GM21576 (cell line): ENCODE data around the gene SMCO4.
A peak's percentile ranks its signal among the peaks of the same experiment; 100 is the strongest.
"Not testable (repeated sequence)": the region's sequence is repeated elsewhere in the genome, so short reads cannot be mapped to it uniquely, and the experiment has no call there.

Experiments
- ATAC-seq: cut with Tn5 transposase; IDR thresholded peaks from one replicate; pipeline ENCODE4 v1.9.1; 2021; ENCODE audit warnings: mild to moderate bottlenecking, moderate library complexity; ENCODE audit not compliant: unreplicated experiment

Gene SMCO4, protein sequence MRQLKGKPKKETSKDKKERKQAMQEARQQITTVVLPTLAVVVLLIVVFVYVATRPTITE

DNA sequence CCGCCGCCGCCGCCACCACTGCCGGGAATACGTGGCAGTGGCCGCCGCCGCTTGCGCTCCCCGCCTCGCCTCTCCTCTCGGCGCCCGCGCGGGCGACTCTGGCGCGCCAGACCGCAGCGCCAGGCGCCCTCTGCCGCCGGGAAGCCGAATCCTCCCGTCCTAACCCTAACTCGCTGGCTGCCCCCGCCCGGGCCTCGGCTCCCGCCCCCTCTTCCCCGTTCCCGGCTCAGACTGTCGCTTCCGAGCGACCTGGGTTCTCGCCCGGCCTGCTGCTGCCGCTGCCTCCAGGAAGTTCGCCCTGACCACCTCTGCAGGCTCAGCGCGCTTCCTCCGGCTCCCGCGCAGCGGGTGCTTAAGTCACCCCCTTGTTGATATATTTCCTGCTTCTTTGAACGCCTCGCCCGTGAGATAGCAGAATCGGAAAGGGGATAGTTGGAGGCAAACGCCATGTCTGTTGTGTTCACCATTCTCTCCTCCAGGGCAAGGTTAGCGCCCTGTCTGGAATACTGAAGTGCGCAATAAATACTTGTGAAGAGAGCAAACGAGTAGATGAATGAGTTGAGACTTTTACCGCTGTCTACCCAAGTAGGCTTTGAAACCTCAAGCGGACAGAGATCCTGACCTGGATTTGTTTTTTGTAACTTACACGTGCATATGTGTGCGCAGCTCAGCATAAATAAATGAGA, at the start of gene SMCO4:
TSS of gene SMCO4 (minus strand) at position 100 of the 686 bp plus-strand sequence. CDS start 64,202 bp downstream, outside the sequence.
- ATAC-seq, result peak; percentile 76

DNA sequence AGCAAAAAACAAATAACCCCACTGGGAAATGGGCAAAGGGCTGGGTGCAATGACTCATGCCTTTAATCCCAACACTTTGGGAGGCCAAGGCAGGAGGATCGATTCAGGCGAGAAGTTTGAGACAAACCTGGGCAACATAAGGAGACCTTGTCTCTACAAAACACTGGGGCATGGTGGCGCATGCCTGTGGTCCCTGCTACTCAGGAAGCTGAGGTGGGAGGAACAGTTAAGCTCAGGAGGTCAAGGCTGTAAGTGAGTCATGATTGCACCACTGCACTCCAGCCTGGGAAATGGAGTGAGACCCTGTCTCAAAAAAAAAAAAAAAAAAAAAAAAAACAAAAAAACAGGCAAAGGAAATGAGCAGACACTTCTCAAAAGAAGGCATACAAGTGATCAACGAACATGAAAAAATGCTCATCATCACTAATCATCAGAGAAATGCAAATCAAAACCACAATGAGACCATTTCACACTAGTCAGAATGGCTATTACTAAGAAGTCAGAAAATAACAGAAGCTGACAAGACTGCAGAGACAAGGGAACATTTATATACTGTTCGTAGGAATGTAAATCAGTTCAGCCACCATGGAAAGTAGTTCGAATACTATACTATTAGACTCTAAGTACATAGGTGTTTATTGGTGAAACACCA, 48.2 kb upstream of the SMCO4 start:
- peak; percentile 67 for ATAC-seq

DNA sequence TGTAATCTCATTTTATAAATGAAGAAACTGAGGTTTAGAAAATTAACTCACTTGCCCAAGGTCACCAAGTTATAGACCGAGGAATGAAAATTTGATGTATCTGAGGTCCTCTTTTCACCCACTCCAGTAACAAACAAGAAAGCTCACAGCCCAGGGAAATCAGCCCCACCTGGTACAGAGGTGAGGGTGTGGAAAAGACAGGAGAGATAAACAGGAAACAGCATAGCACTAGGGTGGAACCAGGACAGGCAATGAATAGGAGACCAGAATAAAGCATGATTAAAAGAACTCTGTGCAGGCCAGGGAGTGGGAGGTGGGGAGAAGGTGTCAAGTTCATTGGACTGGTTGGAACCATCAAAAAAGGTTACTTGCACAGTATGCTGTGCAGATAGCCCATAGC, 46.2 kb upstream of the SMCO4 start:
- ATAC-seq, result no peak

DNA sequence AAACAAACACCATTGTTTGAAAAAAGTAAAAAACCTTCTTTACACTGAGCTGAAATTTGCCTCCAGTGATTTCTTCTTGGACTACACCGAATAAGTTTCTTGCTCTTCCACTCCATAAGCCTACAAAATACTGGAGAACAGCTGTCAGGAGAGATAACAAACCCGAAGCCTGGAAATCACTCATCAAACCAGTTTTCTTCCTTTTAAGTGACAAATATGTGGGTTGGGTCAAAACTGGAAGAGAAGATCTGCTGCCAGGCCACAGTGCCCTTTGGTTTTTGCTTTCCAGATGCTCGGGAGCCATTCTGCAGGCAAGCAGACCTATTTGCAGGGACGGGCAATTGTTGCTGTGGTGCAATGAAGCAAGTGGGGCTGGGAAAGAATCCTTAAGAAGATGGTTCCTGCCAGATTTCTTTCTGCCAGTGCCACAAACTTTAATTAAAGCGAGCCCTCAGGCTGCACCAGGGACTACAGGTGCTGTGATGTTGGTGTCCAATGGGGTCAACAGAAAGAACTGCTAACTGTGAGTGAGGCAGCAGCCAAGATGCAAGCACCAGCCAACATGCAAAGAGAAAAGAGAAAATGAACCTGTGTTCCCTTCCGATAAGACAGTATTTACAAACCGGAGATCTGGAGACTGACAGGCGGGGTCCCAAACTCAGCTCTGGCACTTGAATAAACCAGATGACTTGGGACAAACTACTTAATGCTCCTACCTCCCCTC, 44.8 kb upstream of the SMCO4 start:
- ATAC-seq, result no peak

DNA sequence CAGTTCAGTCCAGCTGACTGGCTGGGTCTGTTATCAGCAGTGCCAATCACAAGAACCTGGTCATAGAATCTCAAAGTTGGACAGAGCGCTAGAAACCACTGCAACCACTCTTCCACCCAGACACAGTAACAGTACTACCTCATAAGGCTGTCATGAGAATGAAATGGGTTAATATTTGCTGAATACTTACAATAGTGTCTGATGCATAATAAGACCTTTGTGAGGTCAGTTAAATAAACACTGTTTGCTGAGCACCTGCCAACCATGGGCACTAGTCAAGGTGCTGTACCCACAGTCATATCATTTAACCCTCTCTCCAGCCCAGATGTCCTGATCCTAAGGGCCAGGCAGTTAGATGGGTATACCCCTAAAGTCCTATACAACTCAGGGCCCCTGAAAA, 44.2 kb upstream of the SMCO4 start:
- not testable (repeated sequence) for ATAC-seq

DNA sequence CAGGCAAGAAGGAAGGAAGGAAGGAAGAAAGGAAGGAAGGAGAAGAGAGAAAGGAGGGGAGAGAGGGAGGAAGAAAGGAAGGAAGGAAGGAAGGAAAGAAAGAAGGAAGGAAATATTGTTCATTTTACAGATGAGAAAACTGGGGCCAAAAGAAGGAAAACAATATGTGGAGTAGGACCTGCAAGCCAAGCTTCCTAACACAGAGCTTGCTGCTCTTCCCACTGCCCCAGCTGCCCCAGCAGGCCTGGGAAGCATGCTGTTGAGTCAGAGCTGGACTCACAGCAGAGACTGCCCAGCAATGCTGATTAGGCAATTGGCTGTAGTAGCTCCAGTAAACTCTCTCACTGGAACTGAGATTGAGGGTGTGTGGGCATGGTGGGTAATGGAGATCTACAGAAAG, 42.6 kb upstream of the SMCO4 start:
- no peak for ATAC-seq

DNA sequence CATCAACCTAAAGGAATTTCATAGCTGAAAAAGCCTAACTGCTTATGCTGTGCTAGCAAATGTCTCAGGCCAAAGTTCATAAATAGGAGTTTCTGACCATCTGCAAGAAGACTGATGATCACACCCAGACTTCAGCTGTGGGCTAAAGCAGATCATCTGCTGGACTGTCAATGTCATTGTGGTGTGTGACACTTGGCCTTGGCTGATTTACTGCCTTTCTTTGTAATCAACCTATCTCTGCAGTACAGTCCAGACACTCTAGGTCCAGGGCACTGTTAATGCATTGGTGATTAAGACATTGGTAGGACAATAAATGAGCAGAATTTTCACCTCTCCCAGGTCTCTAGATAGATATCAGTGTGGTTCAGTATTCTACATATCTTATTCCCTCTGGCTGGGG, 40.3 kb upstream of the SMCO4 start:
- no peak for ATAC-seq

DNA sequence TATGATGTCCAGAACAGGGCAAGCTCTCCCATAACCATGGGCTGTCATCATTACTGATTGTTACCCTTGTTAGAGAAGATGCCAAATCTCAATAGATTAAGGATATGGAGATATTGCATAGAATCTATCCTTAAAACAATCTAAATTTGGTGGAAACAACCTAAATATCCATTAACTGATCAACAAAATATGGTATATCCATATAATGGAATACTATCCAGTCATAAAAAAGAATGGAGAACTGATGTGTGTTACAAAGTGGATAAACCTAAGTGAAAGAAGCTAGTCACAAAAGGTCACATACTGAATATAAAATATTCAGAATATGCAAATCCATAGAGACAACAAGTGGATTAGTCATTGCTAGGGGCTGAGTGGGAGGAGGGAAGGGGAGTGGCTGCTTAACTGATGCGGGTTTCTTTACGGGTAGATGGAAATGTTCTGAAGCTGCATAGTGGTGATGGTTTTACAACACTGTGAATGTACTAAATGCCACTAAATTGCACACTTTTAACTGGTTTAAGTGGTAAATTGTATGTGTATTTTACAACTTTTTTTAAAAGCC, 36.1 kb upstream of the SMCO4 start:
- ATAC-seq, result no peak

DNA sequence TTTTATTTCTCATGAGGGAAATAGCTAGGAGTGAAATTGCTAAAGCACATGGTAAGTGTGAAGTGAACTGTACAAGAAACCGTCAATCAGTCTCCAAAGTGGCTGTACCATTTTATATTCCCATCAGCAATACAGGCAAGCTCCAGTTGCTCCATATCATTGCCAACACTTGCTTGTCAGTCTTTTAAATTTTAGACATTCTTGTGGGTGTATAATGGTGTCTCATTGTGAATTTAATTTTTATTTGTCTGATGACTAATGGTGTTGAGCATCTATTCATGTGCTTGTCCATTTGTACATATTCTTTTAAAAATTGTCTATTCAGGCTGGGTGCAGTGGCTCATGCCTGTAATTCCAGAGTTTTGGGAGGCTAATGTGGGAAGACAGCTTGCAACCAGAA, 34.1 kb upstream of the SMCO4 start:
- ATAC-seq, result no peak

DNA sequence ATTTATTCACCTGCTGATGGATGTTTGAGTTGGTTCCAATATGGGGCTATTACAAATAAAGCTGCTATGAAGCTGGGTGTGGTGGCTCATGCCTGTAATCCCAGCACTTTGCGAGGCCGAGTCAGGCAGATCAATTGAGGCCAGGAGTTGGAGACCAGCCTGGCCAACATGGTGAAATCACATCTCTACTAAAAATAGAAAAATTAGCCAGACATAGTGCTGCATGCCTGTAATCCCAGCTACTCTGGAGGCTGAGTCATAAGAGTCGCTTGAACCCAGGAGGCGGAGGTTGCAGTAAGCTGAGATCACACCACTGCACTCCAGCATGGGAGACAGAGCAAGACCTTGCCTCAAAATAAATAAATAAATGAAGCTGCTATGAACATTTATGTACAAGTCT, 33.7 kb upstream of the SMCO4 start:
- not testable (repeated sequence) for ATAC-seq

DNA sequence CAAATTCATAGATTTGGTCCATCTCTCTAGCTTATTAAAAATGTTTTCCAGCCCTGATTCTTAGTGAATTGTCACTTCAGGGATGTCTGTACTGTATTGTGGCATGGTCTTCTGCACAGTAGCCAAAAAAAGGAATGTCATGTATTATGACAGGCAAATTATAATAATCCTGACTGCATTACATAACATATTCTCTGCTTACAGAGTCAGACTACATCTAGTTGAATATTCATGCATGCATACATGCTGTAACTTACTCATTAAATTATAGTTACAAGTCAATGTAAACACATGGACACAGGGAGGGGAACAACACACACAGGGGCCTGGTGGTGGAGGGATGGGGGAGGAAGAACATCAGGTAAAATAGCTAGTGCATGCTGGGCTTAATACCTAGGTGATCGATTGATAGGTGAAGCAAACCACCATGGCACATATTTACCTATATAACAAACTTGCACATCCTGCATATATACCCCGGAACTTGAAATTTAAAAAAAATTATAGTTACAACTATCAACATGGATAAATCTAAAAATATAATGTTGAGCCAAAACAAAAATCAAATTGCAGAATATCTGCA, 31.5 kb upstream of the SMCO4 start:
- ATAC-seq, result no peak

DNA sequence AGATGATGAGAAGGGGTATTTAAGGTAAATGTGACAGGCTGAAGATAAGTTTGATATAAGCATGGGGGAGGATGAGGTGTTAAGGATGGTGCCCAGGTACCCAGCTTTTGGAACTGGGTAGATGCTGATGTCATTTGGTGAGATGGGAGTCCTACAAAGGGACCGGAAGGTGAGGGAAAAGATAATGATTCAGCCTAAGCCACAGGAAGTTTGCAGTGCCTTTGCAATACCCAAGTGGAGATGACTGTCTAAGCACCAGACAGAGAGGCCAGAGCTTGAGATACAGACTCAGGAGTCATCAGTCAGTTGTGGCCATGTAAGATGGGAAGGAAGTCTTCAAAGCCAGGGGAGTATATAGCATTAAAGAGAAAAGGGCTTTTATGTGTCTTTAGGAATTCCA, 30.0 kb upstream of the SMCO4 start:
- ATAC-seq, result no peak

DNA sequence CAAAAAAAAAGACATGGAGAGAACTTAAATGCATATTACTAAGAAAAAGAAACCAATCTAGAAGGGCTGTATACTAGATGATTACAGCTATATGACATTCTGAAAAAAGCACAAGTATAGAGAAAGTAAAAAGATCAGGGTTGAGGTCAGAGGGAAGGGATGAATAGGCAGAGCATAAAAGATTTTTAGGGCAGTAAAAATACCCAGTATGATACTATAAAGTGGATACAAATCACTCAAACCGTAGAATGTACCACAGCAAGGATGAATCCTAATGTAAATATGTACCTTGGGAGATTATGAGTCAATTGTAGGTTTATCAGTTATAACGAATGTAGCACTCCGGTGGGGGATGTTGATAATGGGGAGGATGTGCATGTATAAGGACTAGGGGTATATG, 29.4 kb upstream of the SMCO4 start:
- no peak for ATAC-seq

DNA sequence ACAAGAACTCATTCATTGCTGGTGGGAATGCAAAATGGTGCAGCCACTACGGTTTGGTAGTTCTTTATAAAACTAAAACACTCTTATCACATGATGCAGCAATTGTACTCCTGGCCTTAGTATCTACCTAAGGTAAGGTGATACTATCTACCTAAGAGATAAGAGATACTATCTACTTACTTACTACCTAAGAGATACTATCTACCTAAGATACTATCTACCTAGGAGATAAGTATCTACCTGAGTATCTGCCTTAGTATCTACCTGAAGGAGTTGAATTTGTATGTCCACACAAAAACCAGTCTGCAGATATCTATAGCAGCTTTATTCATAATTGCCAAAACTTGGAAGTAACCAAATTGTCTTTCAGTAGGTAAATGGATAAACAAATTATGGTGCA, 29.0 kb upstream of the SMCO4 start:
- no peak for ATAC-seq

DNA sequence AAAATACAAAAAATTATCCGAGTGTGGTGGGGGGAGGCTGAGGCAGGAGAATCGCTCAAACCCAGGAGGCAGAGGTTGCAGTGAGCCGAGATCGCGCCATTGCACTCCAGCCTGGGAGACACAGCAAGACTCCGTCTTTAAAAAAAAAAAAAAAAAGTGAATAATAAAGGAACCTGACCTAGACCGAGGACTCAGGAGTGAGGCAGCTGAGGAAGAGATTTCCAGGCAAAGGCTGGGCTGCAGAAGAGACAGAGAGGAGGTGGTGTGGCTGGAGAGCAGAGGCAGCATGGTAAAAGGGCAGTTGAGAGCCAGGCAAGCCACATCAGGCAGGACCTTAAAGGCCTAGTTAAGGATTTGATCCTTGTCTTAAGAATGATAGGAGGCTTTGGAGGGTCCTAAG, 28.4 kb upstream of the SMCO4 start:
- no peak for ATAC-seq

DNA sequence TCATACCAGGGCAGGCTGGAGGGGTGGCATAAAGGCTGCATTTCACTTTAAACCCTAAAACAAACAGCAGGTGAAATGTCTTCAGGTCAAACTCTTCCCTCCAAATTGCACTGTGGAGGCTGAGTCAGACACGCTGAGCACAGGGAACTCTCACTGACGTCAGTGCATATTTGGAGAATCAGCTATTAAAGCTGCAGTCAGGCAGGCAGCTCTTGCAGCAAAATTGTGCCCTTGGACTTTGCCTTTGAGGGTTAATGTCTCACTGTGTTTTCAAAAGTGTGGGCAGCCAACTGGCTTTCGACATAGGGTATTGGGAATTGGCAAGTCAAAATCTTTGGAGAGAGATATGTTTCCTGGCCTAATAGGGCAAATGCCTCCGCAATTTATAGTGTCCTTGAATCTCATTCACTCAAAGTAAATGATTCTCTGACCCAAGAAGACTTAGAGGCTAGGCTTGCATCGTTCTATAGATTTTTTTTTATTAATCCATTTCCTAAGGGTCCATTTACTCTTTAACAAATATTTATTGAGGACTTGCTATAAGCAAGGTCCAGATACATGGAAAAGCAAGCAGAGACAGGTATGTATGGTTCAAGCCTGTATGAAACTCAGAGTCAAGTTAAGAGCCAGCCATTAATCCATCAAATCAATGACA, 27.7 kb upstream of the SMCO4 start:
- no peak for ATAC-seq

DNA sequence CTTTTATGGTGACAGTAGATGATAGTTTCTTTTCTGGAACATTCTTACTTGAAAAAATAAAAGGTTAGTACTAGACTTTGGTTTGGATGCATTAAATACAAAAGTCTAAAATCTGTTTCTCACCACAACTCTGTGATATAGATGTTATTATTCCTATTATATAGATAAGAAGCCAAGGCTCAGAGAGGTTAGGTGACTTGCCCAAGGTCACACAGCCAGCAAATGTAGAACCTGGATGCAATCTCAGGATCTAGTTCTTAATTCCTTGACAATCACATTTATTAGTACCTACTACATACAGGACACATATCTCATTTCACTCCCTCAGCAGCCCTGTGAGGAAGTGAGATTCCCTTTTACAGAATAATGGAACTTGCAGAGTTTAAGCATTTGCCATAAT, 26.3 kb upstream of the SMCO4 start:
- ATAC-seq, result no peak

DNA sequence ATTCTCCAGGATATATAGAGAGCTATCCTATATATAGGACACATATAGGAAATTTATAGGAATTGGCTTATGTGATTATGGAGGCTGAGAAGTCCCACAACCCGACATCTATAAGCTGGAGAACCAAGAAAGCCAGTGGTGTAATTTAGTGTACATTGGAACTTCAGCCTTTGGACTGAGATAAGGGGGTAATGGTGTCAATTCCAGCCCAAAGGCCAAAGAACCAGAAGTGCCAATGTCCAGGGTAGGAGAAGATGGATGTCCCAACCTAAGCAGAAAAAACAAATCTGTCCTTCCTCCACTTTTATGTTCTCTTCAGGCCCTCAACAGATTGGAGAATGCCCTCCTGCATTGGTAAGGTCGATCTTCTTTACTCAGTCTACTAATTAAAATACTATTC, 25.5 kb upstream of the SMCO4 start:
- no peak for ATAC-seq

DNA sequence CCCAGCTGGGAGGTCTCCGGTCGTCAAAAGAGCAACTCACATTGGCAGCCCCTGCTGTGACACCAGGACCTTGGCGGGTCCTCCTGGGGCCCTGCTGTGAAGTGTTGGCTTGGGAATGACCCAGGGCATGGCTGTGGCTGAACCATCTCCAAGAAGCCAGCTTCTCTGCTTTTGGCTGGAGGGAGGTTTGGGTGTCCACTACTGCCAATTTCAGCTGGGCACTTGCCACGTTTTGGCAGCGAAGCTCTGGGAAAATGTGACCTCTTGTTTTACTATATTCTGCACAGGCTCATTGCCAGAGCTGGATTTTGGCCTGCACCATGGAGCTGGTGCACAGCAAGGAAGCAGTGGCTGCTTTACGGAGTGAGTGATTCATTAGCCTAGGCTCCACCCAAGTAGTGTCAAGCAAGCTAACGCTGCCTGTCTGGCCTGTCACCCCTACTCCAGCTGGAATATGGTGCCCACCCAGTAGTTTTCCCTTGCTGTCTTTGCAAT, 24.3 kb upstream of the SMCO4 start:
- no peak for ATAC-seq

DNA sequence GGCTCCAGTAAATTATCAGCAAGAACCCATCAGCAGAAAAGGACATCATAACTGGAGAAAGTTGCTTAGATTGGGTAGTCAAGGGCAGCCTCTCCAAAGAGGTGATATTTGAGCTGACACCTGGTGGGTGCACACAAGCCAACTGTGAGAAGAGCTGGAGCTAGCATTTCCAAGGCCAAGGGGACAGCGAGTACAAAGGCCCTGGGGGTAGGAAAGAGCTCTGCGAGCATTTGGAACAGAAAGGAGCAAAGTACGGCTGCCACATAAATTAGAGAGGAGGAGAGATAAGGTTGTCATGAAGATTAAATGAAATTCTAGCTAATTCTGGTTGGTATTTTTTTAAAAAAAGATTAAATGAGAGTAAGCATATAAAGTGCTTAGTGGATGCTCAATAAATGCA, 21.7 kb upstream of the SMCO4 start:
- ATAC-seq, result no peak

DNA sequence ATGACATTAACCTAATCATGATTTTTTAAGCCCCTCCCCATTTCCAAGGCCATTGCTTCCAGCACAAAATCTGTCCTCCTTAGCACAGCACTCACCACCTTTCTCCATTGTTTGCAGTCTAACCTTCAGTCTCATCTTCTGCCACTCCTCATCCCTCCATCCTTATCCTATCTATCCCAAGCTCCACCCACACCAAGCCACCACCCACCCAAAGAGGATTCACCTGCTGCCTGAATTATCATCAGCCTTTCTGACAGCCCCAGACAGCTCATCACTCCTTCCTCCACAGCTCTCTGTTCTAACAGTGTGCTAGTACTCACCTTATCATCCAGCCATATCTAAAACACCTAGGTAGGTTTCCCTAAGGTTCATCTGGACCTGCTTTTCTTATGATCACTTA, 20.7 kb upstream of the SMCO4 start:
- ATAC-seq, result no peak
